A673 (cell line): ENCODE results near the gene AFF2.

Source experiments
- CTCF ChIP-seq: fragments of 300-800, 200-600 bp; sonication (generic); conservative IDR thresholded peaks from 2 replicates; pipeline ENCODE4 v1.5.1; 2017; ENCODE audit warnings: low read depth, mild to moderate bottlenecking, antibody characterized with exemption, low read length, moderate library complexity, mixed read lengths
- EZH2 ChIP-seq: fragments of 200-600 bp; sonication (generic); IDR thresholded peaks from 2 replicates; pipeline ENCODE4 v1.6.1; 2017; ENCODE audit warnings: borderline replicate concordance, low read depth, mild to moderate bottlenecking, mixed read lengths, antibody characterized with exemption, low read length; ENCODE audit not compliant: poor library complexity, severe bottlenecking

DNA sequence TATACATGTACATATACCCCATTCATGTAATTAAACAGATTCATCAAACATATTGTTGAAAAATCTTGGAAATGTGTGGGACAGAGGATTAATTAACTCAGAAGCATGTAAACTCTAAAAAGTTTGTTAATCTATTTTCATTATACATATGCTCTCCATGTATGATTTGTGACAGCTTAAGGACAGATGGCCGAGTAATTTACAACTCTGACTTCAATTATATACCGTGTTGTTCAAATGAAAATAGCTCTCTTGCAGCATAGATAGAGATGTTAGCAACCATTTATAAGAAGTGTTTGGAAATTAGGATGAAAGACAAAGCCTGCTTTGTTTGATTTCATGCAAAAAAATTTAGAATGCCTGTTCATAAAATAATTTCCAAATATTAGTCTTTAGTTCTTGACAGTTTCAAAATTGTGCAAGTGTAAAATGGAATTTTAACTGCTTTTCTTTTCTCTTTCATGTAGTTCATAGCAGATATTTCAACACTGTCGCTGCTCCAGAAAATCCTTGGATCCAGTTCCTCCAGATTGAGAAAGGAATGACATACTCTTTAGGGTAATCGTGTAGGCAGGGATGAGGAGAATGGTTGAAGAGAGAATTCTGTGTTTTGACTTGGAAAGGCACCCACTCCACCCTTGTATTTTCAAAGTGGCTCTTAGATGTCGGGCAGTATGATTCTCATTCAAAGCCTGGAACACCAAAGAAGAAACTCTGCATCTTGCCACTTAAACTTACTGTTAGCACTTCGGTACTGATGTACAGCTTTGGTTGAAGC is 23.1 kb downstream of the AFF2 start:
- TF ChIP-seq CTCF, result no peak
- no peak for TF ChIP-seq EZH2
